Raji (cell line): ENCODE data around the gene YES1.

ENCODE experiments used
- POLR2A ChIP-seq: IDR thresholded peaks from 2 replicates; pipeline ENCODE4 v1.6.1; 2011; ENCODE audit warnings: low read depth, low read length, control low read depth; ENCODE audit not compliant: insufficient read depth

Gene YES1

GRCh38 chr18:832085-832681 is 20.1 kb upstream of the YES1 start:
- TF ChIP-seq POLR2A: no peak

DNA sequence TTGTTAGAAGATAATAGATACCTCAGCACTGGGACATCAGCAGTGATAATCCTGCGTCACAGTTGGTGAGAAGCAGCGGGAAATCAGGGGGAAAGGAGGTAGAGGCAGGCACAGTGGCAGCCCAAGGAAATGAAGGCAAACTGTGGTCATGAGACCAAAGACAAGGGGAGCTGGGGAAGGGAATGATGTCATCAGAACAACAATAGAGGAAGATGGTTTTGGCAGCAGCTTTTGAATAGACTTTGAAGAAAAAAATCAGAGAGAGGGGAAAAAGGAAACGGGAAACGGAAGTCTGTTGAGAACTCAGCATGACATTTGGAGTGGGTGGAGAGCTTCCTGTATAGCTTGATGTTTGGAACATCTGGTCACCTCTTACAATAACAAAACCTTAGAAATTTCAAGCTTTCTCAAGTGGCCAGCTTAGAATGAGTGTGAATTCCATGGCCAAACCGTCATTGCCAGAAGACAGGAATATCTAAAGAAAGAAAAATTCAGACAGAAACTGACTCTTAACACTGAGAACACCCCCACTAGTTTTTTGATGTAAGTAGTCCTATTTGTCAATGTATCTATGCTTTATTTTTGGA is 18.4 kb upstream of the YES1 start:
- TF ChIP-seq POLR2A: no peak

DNA sequence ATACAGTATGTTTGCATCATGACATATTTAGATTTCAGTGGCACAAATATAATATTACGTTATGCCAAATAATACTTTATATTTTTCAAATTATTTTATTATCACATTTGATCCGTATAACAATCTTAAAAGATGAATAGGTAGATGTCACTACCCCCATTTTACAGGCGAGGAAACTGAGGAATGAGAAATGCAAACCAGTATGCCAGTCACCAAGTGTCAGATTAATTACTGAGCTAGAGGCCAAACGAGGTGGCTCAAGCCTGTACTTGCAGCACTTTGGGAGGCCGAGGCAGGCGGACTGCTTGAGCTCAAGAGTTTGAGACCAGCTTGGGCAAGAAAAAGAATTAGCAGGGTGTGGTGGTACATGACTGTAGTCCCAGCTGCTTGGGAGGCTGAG is 17.4 kb upstream of the YES1 start:
- no peak for TF ChIP-seq POLR2A

GRCh38 chr18:827093-827677 is 15.1 kb upstream of the YES1 start:
- no peak for TF ChIP-seq POLR2A

DNA sequence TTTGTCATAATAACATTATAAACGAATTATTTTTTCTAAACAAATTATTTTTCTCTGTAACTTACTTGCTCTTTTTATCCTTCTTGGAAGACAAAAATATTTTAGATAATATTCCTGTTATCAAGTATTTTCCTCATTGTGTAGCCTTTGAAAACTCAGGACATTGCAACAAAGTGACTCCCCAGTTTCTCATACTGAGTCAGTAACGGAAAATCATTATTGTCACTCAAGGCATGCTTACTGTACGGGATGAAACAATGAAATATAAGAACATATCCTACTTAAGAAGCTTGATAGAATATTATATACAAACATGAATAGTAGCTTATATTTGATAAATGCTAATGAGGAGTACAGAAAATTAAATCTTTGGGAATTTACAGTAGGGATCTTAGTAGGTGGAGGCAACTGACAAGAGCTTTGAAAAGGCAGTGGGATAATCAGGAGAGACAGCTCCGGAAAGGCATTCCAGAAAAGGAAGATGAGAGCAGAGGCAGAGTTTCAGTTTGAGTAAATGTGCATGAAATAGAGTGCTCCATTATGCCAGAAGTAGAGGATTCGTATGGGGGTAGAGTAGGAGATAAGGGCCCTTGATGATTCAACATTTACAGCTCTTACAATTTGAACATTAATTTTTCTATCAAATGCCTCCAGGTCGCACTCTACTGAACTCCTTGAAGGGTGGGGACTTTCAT is 14.0 kb upstream of the YES1 start:
- TF ChIP-seq POLR2A: no peak

DNA sequence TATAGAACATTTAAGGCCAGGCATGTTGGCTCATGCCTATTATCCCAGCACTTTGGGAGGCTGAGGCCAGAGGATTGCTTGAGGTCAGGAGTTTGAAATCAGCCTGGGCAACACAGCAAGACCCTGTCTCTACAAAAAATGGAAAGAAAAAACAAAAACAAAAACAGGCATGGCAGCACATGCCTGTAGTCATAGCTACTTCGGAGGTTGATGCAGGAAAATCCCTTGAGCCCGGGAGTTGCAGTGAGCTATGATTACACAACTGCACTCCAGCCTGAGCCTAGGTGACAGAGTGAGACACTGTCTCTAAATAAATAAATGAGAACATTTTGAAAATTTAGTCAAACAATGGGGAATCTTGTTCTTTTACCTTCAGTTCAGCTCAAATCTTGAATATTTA is 12.1 kb upstream of the YES1 start:
- TF ChIP-seq POLR2A: no peak

DNA sequence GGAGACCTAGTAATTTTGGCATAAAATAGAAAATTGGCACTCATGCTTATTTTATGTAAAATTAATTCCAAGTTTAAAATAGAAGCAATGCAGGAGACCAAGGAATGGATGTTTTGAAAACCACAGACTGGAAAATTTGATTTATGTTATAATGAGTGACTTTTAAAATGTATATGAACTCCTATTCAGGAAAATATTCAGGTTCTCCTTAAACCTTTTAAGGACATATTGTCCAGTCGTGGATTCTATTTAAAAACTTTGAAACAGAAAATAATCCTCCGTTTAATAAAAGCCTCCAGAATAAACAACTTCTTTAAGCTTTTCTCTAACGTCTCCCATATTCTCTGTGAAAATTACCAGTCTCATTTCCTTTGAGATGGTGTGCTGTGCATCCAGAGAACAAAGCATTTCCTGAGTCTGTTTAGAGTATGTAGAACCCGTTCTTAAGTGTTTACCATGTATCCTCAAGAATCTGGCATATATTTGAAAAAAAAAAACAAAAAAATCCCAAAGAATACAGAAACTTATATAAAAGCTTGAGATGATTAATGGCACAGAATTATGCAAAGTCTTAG is 8.6 kb upstream of the YES1 start:
- TF ChIP-seq POLR2A: no peak

DNA sequence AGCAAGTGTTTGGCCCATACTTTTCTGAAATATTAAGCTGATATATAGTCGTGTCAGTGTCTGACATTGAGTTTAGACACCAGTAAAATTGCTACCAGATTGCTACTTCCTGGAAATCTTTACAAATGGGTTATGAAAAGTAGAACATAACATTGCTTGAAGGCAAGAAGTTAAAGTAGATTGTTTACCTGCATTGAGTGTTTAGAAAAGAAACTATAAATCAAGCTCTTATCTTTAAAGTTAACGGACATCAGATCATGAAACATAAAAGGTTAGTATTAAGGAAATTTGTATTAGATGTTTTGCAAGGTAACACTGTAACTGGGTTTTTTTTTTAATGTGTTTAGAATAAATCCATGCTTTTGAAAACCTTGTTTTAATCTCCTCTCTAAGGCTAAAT is 4.8 kb upstream of the YES1 start:
- no peak for TF ChIP-seq POLR2A

GRCh38 chr18:816088-816653 is 4.1 kb upstream of the YES1 start:
- TF ChIP-seq POLR2A: no peak

DNA sequence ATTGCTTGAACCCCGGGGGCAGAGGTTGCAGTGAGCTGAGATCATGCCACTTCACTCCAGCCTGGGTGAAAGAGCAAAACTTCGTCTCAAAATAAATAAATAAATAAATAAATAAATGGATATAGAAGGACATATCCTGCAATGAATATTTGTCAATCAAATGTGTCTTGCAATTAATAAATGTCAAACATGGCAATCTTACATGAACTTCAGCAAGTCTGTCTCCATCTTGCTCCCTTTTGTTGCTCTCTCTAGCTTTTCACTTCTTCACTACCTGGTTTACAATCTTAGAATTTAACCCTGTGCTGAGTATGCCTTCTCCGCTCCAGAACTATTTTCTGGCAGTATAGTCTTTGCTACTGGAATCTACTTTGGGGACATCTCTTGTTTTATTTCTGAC is 3.3 kb upstream of the YES1 start:
- TF ChIP-seq POLR2A: no peak

DNA sequence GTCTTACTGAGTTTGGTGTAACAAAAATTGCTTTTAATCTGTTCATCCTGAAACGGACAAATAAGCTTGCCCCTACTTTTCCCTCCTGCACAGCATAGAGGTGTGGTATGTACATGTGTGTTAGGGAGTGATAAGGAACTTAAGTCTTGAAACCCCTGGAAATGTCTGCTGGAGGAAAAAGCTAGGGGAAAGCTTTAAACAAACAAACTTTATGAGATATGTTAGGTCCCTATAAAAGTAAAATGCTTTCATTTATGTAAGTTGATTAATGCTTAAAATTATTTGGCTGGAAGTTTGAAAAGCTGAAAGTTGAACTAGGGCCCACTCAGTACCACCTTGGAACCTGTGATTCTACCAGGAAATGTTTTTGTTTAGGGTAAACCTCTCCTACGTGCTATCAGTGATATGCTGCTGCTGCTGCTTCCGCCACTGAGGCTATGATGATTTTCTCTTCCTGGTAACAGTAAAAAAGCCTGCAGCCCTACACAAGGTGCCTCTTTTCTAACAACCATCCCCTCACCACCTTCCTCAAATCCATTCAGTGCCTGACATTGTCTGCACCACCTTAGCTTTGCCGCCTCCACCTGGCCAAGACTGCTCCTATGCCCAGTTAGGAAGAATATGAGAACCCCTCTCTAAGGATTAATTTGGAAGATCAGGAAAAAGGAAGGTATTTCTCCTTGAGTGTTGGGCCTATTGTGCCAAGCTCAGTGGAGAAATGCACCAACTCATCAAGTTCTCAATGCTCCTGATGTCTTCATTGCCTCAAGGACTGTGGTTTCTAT is 2.5 kb upstream of the YES1 start:
- no peak for TF ChIP-seq POLR2A

- TF ChIP-seq POLR2A: no peak
Observed at GRCh38 chr18:813172-814071, 1.4 kb upstream of the YES1 start.

DNA sequence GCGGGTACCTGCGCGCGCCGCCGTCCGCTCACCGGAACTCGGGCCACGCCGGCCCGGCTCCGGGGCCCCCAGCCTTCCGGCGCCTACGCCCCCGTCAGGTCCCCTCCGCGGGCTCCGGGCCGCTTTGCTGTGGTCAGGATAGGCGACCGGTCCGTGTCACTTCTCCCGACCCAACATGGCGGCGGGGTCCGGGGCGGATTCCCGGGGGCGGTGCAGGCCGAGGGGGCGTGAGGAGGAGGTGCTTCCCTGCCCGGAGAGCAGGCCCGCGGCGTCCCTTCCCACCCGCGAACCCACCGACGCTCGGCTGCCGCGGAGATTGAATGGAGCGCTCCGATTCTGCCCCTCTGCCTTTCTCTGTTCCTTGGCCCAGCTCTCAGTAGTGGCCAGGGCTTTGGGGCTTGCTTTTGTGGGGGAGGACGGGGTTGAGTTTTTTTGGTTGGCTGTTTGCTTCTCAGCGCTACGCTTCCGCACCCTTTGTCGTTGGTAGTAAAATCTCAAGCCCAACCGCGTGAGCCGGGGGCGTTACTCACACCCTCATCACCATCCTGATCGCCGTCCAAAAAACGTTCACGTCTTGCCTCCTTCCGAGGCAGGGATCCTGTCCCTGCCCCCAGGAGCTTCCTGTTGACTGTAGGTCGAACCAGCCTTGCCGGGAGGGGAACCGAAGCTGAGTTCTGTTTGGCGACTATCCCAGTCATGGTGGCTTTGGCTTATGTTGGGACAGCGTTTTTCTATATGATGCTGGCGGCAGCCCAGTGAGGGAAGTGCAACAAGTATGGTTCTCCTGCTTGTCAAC is 532 bp upstream of the YES1 start:
- no peak for TF ChIP-seq POLR2A
